ENCODE data around the gene U2AF1. TPM values are rescaled to one million over a fixed set of nuclear protein-coding genes. Genes with fewer than 3 reads are reported as not detected.
"Not testable (repeated sequence)": the region's sequence is repeated elsewhere in the genome, so short reads cannot be mapped to it uniquely, and the experiment has no call there.

Gene U2AF1
- polyA plus RNA-seq, 1 donor from 2014 or later: 48.7 TPM

GRCh38 chr21:43130094-43130493 lies 22.7 kb upstream of the U2AF1 start:
- H3K27me3 ChIP-seq (ENCODE audit: insufficient read depth, low read depth, low read length); H3K36me3 ChIP-seq (ENCODE audit: insufficient read depth, low read length); H4K20me1 ChIP-seq (ENCODE audit: insufficient read depth); H3K9me3 ChIP-seq (ENCODE audit: low read length); H3K9ac ChIP-seq (ENCODE audit: low read length); H3K4me3 ChIP-seq (ENCODE audit: low read length); H3F3A ChIP-seq (ENCODE audit: insufficient read depth, low read length, poor library complexity, severe bottlenecking); H3K79me2 ChIP-seq (replicated peaks; ENCODE audit: insufficient read depth, low read length); H2AFZ ChIP-seq (ENCODE audit: low read depth, low read length); H3K9me2 ChIP-seq (ENCODE audit: insufficient read depth, low read length); H3K27ac ChIP-seq (ENCODE audit: low read length); H3K4me2 ChIP-seq (ENCODE audit: low read length): not testable (repeated sequence)

DNA sequence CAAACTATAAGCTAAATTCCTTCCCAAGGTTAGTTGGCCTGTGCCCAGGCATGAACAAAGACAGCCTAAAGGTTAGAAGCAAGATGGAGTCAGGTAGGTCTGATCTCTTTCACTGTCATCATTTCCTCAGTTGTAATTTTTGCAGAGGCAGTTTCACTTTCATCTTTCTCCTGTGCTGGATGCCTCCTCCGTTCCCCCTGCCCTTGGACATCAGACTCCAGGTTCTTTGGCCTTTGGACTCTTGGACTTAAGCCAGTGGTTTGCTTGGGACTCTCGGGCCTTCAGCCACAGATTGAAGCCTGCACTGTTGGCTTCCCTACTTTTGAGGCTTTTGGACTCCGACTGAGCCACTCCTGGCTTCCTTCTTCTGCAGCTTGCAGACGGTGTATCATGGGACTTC lies 8.6 kb upstream of the U2AF1 start:
- not testable (repeated sequence) for H3K4me2 ChIP-seq (ENCODE audit: low read length); H3K27ac ChIP-seq (ENCODE audit: low read length); H3K27me3 ChIP-seq (ENCODE audit: insufficient read depth, low read depth, low read length); H3F3A ChIP-seq (ENCODE audit: insufficient read depth, low read length, poor library complexity, severe bottlenecking); H3K9ac ChIP-seq (ENCODE audit: low read length); H3K4me3 ChIP-seq (ENCODE audit: low read length); H3K9me2 ChIP-seq (ENCODE audit: insufficient read depth, low read length); H4K20me1 ChIP-seq (ENCODE audit: insufficient read depth); H3K9me3 ChIP-seq (ENCODE audit: low read length); H3K36me3 ChIP-seq (ENCODE audit: insufficient read depth, low read length); H3K79me2 ChIP-seq (replicated peaks; ENCODE audit: insufficient read depth, low read length); H2AFZ ChIP-seq (ENCODE audit: low read depth, low read length)

DNA sequence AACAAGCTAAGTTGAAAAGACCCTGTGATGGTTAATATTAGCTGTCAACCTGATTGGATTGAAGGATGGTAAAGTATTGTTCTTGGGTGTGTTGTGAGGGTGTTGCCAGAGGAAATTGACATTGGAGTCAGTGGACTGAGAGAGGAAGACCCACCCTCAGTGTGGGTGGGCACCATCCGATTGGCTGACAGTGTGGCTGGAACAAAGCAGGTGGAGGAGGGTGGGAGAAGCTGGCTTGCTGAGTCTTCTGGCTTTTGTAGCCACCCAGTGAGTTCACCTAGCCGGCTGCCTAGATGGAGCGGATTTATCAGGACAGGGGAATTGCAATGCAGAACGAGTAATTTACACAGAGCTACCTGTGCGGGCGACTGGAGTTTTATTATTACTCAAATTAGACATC lies 7.1 kb upstream of the U2AF1 start:
- H3K79me2 ChIP-seq (replicated peaks; ENCODE audit: insufficient read depth, low read length); H3F3A ChIP-seq (ENCODE audit: insufficient read depth, low read length, poor library complexity, severe bottlenecking); H3K4me3 ChIP-seq (ENCODE audit: low read length); H3K9ac ChIP-seq (ENCODE audit: low read length); H3K27ac ChIP-seq (ENCODE audit: low read length); H4K20me1 ChIP-seq (ENCODE audit: insufficient read depth); H3K36me3 ChIP-seq (ENCODE audit: insufficient read depth, low read length); H3K27me3 ChIP-seq (ENCODE audit: insufficient read depth, low read depth, low read length); H3K9me3 ChIP-seq (ENCODE audit: low read length); H2AFZ ChIP-seq (ENCODE audit: low read depth, low read length); H3K9me2 ChIP-seq (ENCODE audit: insufficient read depth, low read length); H3K4me2 ChIP-seq (ENCODE audit: low read length): not testable (repeated sequence)

- not testable (repeated sequence) for H3K9ac ChIP-seq (ENCODE audit: low read length); H3F3A ChIP-seq (ENCODE audit: insufficient read depth, low read length, poor library complexity, severe bottlenecking); H3K9me2 ChIP-seq (ENCODE audit: insufficient read depth, low read length); H3K27me3 ChIP-seq (ENCODE audit: insufficient read depth, low read depth, low read length); H3K36me3 ChIP-seq (ENCODE audit: insufficient read depth, low read length); H2AFZ ChIP-seq (ENCODE audit: low read depth, low read length); H3K79me2 ChIP-seq (replicated peaks; ENCODE audit: insufficient read depth, low read length); H3K27ac ChIP-seq (ENCODE audit: low read length); H3K9me3 ChIP-seq (ENCODE audit: low read length); H4K20me1 ChIP-seq (ENCODE audit: insufficient read depth); H3K4me3 ChIP-seq (ENCODE audit: low read length); H3K4me2 ChIP-seq (ENCODE audit: low read length)
Measured at GRCh38 chr21:43109006-43109405, 1.6 kb upstream of the U2AF1 start.

- not testable (repeated sequence) for H3K27ac ChIP-seq (ENCODE audit: low read length); H3K4me3 ChIP-seq (ENCODE audit: low read length); H3K36me3 ChIP-seq (ENCODE audit: insufficient read depth, low read length); H3K4me2 ChIP-seq (ENCODE audit: low read length); H3K27me3 ChIP-seq (ENCODE audit: insufficient read depth, low read depth, low read length); H3K9me3 ChIP-seq (ENCODE audit: low read length); H4K20me1 ChIP-seq (ENCODE audit: insufficient read depth); H3K79me2 ChIP-seq (replicated peaks; ENCODE audit: insufficient read depth, low read length); H3K9me2 ChIP-seq (ENCODE audit: insufficient read depth, low read length); H2AFZ ChIP-seq (ENCODE audit: low read depth, low read length); H3F3A ChIP-seq (ENCODE audit: insufficient read depth, low read length, poor library complexity, severe bottlenecking); H3K9ac ChIP-seq (ENCODE audit: low read length)
Measured at GRCh38 chr21:43108177-43108576, 807 bp upstream of the U2AF1 start.

- H3K9ac ChIP-seq (ENCODE audit: low read length): not testable (repeated sequence)
Measured at GRCh38 chr21:43107794-43108137, 396 bp upstream of the U2AF1 start.

GRCh38 chr21:43104642-43105041 lies 2.7 kb downstream of the U2AF1 start:
- not testable (repeated sequence) for H2AFZ ChIP-seq (ENCODE audit: low read depth, low read length); H4K20me1 ChIP-seq (ENCODE audit: insufficient read depth); H3K9ac ChIP-seq (ENCODE audit: low read length); H3K4me3 ChIP-seq (ENCODE audit: low read length); H3K36me3 ChIP-seq (ENCODE audit: insufficient read depth, low read length); H3K27ac ChIP-seq (ENCODE audit: low read length); H3F3A ChIP-seq (ENCODE audit: insufficient read depth, low read length, poor library complexity, severe bottlenecking); H3K79me2 ChIP-seq (replicated peaks; ENCODE audit: insufficient read depth, low read length); H3K9me2 ChIP-seq (ENCODE audit: insufficient read depth, low read length); H3K9me3 ChIP-seq (ENCODE audit: low read length); H3K4me2 ChIP-seq (ENCODE audit: low read length); H3K27me3 ChIP-seq (ENCODE audit: insufficient read depth, low read depth, low read length)

More at GRCh38 chr21:43107794-43108137, 396 bp upstream of the U2AF1 start:
- not testable (repeated sequence) for H3K9me2 ChIP-seq (ENCODE audit: insufficient read depth, low read length); H3K4me2 ChIP-seq (ENCODE audit: low read length); H3K9me3 ChIP-seq (ENCODE audit: low read length); H3K27me3 ChIP-seq (ENCODE audit: insufficient read depth, low read depth, low read length); H2AFZ ChIP-seq (ENCODE audit: low read depth, low read length); H3K36me3 ChIP-seq (ENCODE audit: insufficient read depth, low read length); H4K20me1 ChIP-seq (ENCODE audit: insufficient read depth); H3F3A ChIP-seq (ENCODE audit: insufficient read depth, low read length, poor library complexity, severe bottlenecking); H3K27ac ChIP-seq (ENCODE audit: low read length); H3K79me2 ChIP-seq (replicated peaks; ENCODE audit: insufficient read depth, low read length); H3K4me3 ChIP-seq (ENCODE audit: low read length)

GRCh38 chr21:43102281-43102680 lies 5.1 kb downstream of the U2AF1 start:
- not testable (repeated sequence) for H3K4me2 ChIP-seq (ENCODE audit: low read length)

More at GRCh38 chr21:43102281-43102680, 5.1 kb downstream of the U2AF1 start:
- not testable (repeated sequence) for H3K36me3 ChIP-seq (ENCODE audit: insufficient read depth, low read length); H4K20me1 ChIP-seq (ENCODE audit: insufficient read depth); H3K27ac ChIP-seq (ENCODE audit: low read length); H2AFZ ChIP-seq (ENCODE audit: low read depth, low read length); H3K9ac ChIP-seq (ENCODE audit: low read length); H3K9me2 ChIP-seq (ENCODE audit: insufficient read depth, low read length); H3K27me3 ChIP-seq (ENCODE audit: insufficient read depth, low read depth, low read length); H3K4me3 ChIP-seq (ENCODE audit: low read length); H3K79me2 ChIP-seq (replicated peaks; ENCODE audit: insufficient read depth, low read length); H3F3A ChIP-seq (ENCODE audit: insufficient read depth, low read length, poor library complexity, severe bottlenecking); H3K9me3 ChIP-seq (ENCODE audit: low read length)

Measured in neural cell (in vitro differentiated cells).